Mesenchymal stem cell (in vitro differentiated cells and primary cell): ENCODE results near the gene GRIP1.

Experiments
- DNase-seq: peaks from one replicate; pipeline ENCODE4 v3.0.0-alpha.2; 2013
- H2AFZ ChIP-seq: one replicate; pipeline ENCODE4 v1.6.1; 2013; ENCODE audit warnings: low read depth, mild to moderate bottlenecking, control low read depth, inconsistent platforms, low read length, moderate library complexity
- H2AK5ac ChIP-seq: 2 replicates; pipeline ENCODE4 v1.6.1; 2013; ENCODE audit warnings: low read length, moderate library complexity, mild to moderate bottlenecking, inconsistent platforms; ENCODE audit not compliant: severe bottlenecking
- H2BK120ac ChIP-seq: one replicate; pipeline ENCODE4 v1.6.1; 2013; ENCODE audit warnings: low read depth, mild to moderate bottlenecking, inconsistent platforms, low read length, moderate library complexity
- H2BK12ac ChIP-seq, 2 experiments: one replicate each; pipeline ENCODE4 v1.6.1; 2013; ENCODE audit warnings: inconsistent platforms in 2 of 2, low read length in 2 of 2, mild to moderate bottlenecking in 2 of 2, moderate library complexity in 2 of 2, control low read depth in 1 of 2
- H2BK15ac ChIP-seq: one replicate; pipeline ENCODE4 v1.6.1; 2013; ENCODE audit warnings: mild to moderate bottlenecking, low read depth, inconsistent platforms; ENCODE audit not compliant: poor library complexity, severe bottlenecking
- H2BK5ac ChIP-seq: 2 replicates; pipeline ENCODE4 v1.6.1; 2013; ENCODE audit warnings: low read depth, mild to moderate bottlenecking, low read length, control low read depth, inconsistent platforms; ENCODE audit not compliant: poor library complexity, severe bottlenecking
- H3K14ac ChIP-seq, 2 experiments: one replicate each; pipeline ENCODE4 v1.6.1; 2013; ENCODE audit warnings: inconsistent platforms in 2 of 2, low read length in 2 of 2, control low read depth in 1 of 2, mild to moderate bottlenecking in 1 of 2, moderate library complexity in 1 of 2
- H3K18ac ChIP-seq, 2 experiments: one replicate each; pipeline ENCODE4 v1.6.1; 2013; ENCODE audit warnings: inconsistent platforms in 2 of 2, low read length in 2 of 2, control low read depth in 1 of 2, low read depth in 1 of 2, mild to moderate bottlenecking in 1 of 2
- H3K23ac ChIP-seq, 2 experiments: one replicate each; pipeline ENCODE4 v1.6.1; 2013; ENCODE audit warnings: inconsistent platforms in 2 of 2, low read length in 2 of 2, mild to moderate bottlenecking in 2 of 2, moderate library complexity in 2 of 2, control low read depth in 1 of 2
- H3K27ac ChIP-seq: 2 replicates; pipeline ENCODE4 v1.5.1; 2013; ENCODE audit warnings: mild to moderate bottlenecking, moderate library complexity, low read length, control low read depth, inconsistent platforms; ENCODE audit not compliant: poor library complexity, severe bottlenecking
- H3K27me3 ChIP-seq, 2 experiments: 2 replicates each; pipeline versions ENCODE4 v1.6.1 to v1.7.0; 2013; ENCODE audit warnings: low read length in 2 of 2, mild to moderate bottlenecking in 2 of 2, moderate library complexity in 2 of 2, control low read depth in 1 of 2, inconsistent platforms in 1 of 2; ENCODE audit not compliant: control insufficient read depth in 1 of 2, insufficient read depth in 1 of 2
- H3K36me3 ChIP-seq, 2 experiments: 2 replicates each; pipeline versions ENCODE4 v1.6.1 to v1.7.0; 2013; ENCODE audit warnings: low read length in 2 of 2, control low read depth in 1 of 2, inconsistent platforms in 1 of 2, low read depth in 1 of 2, mild to moderate bottlenecking in 1 of 2; ENCODE audit not compliant: insufficient read depth in 2 of 2, control insufficient read depth in 1 of 2
- H3K4ac ChIP-seq, 2 experiments: one replicate each; pipeline ENCODE4 v1.6.1; 2013; ENCODE audit warnings: inconsistent platforms in 2 of 2, low read length in 2 of 2, mild to moderate bottlenecking in 2 of 2, moderate library complexity in 2 of 2, control low read depth in 1 of 2, low read depth in 1 of 2
- H3K4me1 ChIP-seq: 2 replicates; pipeline ENCODE4 v1.6.1; 2013; ENCODE audit warnings: low read depth, low read length, control low read depth; ENCODE audit not compliant: control insufficient read depth, insufficient read depth
- H3K4me2 ChIP-seq: 2 replicates; pipeline ENCODE4 v1.6.1; 2013; ENCODE audit warnings: low read length, mild to moderate bottlenecking, inconsistent platforms; ENCODE audit not compliant: poor library complexity, severe bottlenecking
- H3K4me3 ChIP-seq, 2 experiments: 2 replicates each; pipeline versions ENCODE4 v1.5.1 to v1.7.0; 2013; ENCODE audit warnings: low read length in 2 of 2, mild to moderate bottlenecking in 2 of 2, control low read depth in 1 of 2, low read depth in 1 of 2; ENCODE audit not compliant: insufficient read depth in 1 of 2
- H3K79me1 ChIP-seq: replicated peaks from 2 replicates; pipeline ENCODE4 v1.6.1; 2013; ENCODE audit warnings: mild to moderate bottlenecking, control low read depth, low read length, inconsistent platforms; ENCODE audit not compliant: poor library complexity, severe bottlenecking
- H3K9ac ChIP-seq: 2 replicates; pipeline ENCODE4 v1.7.0; 2013; ENCODE audit warnings: mild to moderate bottlenecking, low read length, moderate library complexity
- H3K9me3 ChIP-seq: 2 replicates; pipeline ENCODE4 v1.7.0; 2013; ENCODE audit warnings: mild to moderate bottlenecking, low read length; ENCODE audit not compliant: control insufficient read depth
- H4K8ac ChIP-seq: one replicate; pipeline ENCODE4 v1.6.1; 2013; ENCODE audit warnings: inconsistent platforms, mild to moderate bottlenecking, low read length, moderate library complexity
- H4K91ac ChIP-seq: one replicate; pipeline ENCODE4 v1.6.1; 2013; ENCODE audit warnings: mild to moderate bottlenecking, low read length, inconsistent platforms
- WGBS: methylation state at CpG from one replicate; pipeline ENCODE4 v1.1.7; 2013; ENCODE audit warnings: mixed read lengths; 5-methylcytosine and 5-hydroxymethylcytosine counted together

GRIP1 gene

DNA sequence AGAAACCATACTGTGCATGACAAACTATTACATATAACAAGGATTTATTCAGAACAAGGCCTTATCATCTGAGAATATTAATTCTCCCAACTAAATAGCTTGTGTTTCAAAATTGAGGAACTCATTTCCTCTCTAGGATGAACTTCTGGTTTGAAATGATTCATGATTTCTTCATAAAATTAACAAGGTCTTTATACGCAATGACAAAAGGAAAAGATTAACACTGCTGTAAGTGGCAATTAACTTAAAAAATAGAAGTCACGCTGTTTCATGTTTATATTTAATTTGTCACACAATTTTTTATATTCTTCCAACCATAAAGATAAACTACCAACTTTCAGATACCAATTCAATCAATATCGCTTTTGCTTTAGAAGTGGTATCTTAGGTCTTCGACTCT, 80.8 kb downstream of the GRIP1 start:
- Histone ChIP-seq H3K18ac (no peak overlapping the region), H3K4me2 (no peak overlapping the region), H3K27me3 (no peaks in the 10 kb centered on the region), H3K36me3 (no peaks in the 10 kb centered on the region), H3K14ac (no peak overlapping the region), H3K9ac (no peak overlapping the region), H2BK120ac (no peak overlapping the region), H3K9me3 (no peaks in the 10 kb centered on the region), H3K4me3 (no peak overlapping the region), H3K79me1 (no peaks in the 10 kb centered on the region), H2AFZ (no peak overlapping the region), H2BK12ac (no peak overlapping the region), H2BK15ac (no peak overlapping the region), H3K27ac (no peak overlapping the region), H3K23ac (no peak overlapping the region), H3K4me1 (no peaks in the 10 kb centered on the region), H4K8ac (no peak overlapping the region), H3K4ac (no peak overlapping the region), H2AK5ac (no peak overlapping the region), H2BK5ac (no peak overlapping the region), H4K91ac (no peak overlapping the region)
- DNase-seq: no peak
- 91% methylated on average over 3 of the region's 4 CpGs for WGBS

DNA sequence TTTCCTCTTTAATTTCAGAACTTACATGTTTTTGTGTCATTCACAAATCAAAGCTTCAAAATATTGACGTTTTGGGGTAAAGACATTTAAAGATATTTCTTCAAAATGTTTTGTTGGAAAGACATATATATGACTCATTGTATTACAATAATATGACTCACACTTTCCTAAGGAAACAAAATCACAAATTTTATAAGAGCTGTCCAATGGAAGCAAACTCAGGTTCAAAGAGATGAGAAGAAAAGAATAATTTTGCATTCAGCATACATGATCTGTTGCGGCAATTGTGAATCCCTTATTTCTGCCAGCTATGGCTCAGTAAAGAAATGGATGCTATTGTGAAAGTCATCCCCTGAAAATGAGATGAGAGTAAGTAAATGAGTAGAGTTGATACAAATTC, 82.7 kb downstream of the GRIP1 start:
- Histone ChIP-seq H2AFZ (no peak overlapping the region), H2BK5ac (no peak overlapping the region), H3K36me3 (no peaks in the 10 kb centered on the region), H3K18ac (no peak overlapping the region), H4K8ac (no peak overlapping the region), H3K27me3 (no peaks in the 10 kb centered on the region), H3K9me3 (no peaks in the 10 kb centered on the region), H3K14ac (no peak overlapping the region), H2BK15ac (no peak overlapping the region), H3K4me2 (no peak overlapping the region), H4K91ac (no peak overlapping the region), H3K79me1 (no peaks in the 10 kb centered on the region), H3K23ac (no peak overlapping the region), H3K4ac (no peak overlapping the region), H2BK120ac (no peak overlapping the region), H2BK12ac (no peak overlapping the region), H3K4me1 (no peaks in the 10 kb centered on the region), H3K9ac (no peak overlapping the region), H3K27ac (no peak overlapping the region), H3K4me3 (no peak overlapping the region), H2AK5ac (no peak overlapping the region)
- no peak for DNase-seq
- 93% methylated on average over 1 of the region's 2 CpGs for WGBS

DNA sequence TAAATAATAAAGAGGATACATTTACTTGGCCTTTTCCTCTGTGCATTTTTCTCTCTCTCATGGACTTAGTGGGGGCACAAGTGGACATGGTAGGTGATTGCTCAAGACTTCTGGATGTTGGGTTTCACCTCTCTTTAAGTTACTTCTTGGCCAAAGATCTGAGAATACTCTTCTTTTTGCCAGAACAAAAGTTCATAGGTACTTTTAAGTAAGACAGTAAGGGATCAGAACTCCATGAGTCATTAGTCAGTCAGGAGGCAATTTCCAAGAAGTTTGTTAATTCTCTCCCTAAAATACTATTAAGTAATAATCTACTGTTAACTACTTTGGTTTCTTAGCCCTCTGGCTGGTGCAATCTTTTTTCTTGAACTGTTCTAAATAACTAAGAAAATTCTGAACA, 84.2 kb downstream of the GRIP1 start:
- no peak overlapping the region for H3K4me2 ChIP-seq
- H3K23ac ChIP-seq: no peak overlapping the region
- H3K4me3 ChIP-seq: no peak overlapping the region
- no peaks in the 10 kb centered on the region for H3K27me3 ChIP-seq
- no peak overlapping the region for H4K91ac ChIP-seq
- no peak overlapping the region for H4K8ac ChIP-seq
- H2AFZ ChIP-seq: no peak overlapping the region
- H2AK5ac ChIP-seq: no peak overlapping the region
- H3K27ac ChIP-seq: no peak overlapping the region
- H3K9me3 ChIP-seq: no peaks in the 10 kb centered on the region
- H3K4ac ChIP-seq: no peak overlapping the region
- no peak overlapping the region for H2BK12ac ChIP-seq
- no peak overlapping the region for H2BK120ac ChIP-seq
- no peak overlapping the region for H3K18ac ChIP-seq
- H3K79me1 ChIP-seq: no peaks in the 10 kb centered on the region
- no peak overlapping the region for H3K9ac ChIP-seq
- H3K14ac ChIP-seq: no peak overlapping the region
- no peak overlapping the region for H2BK15ac ChIP-seq
- no peaks in the 10 kb centered on the region for H3K36me3 ChIP-seq
- no peak for DNase-seq
- H2BK5ac ChIP-seq: no peak overlapping the region
- H3K4me1 ChIP-seq: no peaks in the 10 kb centered on the region

DNA sequence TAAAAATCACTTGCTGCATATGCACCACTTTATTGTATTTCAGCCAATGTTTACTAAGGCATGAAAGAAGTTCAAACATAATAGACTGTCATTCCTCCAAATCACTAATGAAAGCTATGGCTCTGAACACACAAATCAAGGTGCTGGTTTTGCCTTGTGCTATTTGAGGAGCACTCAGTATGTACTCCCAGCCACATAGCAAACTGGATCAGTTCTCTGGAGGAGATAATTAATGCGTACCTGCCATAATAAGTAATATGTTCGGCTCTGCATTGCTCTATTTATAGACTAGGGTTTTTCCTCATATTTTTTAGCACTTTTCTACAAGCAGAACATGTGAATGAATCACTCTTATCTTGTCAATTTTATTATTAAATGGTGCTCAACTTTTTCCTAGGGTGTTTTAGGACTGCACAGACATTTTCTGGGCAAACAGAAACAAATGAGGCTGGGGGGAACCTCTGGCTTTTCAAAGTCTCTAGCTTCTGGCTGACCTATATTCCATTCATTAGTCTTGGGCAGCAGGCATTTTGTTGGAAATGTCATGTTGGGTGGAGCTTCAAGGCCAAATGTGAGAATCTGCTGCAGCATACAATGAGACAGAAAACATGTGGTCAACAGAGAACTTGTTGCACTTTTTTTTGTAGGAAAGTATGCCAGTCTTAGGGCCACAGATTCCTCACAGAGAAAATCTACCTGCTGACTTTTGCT, 88.4 kb downstream of the GRIP1 start:
- Histone ChIP-seq H2BK120ac (no peak overlapping the region), H3K27ac (no peak overlapping the region), H2AFZ (no peak overlapping the region), H2BK12ac (no peak overlapping the region), H4K91ac (no peak overlapping the region), H3K4me1 (no peaks in the 10 kb centered on the region), H2BK15ac (no peak overlapping the region), H4K8ac (no peak overlapping the region), H3K4me2 (no peak overlapping the region), H3K4me3 (no peak overlapping the region), H2AK5ac (no peak overlapping the region), H3K9ac (no peak overlapping the region), H3K23ac (no peak overlapping the region), H3K18ac (no peak overlapping the region), H3K79me1 (no peaks in the 10 kb centered on the region), H3K36me3 (no peaks in the 10 kb centered on the region), H2BK5ac (no peak overlapping the region), H3K4ac (no peak overlapping the region), H3K27me3 (no peaks in the 10 kb centered on the region), H3K14ac (no peak overlapping the region), H3K9me3 (no peaks in the 10 kb centered on the region)
- WGBS: no CpG with 5 or more reads among the region's 2 CpGs
- DNase-seq: no peak
